ENCODE data around the gene SND1. TPM values are rescaled to one million over a fixed set of nuclear protein-coding genes. Genes with fewer than 3 reads are reported as not detected.

Gene SND1
- total RNA-seq, 2 donors from 2014 or later = 91.0 to 111 TPM

- Histone ChIP-seq H3K27me3 (replicated peaks; ENCODE audit: insufficient read depth) (no peaks in the 10 kb centered on the region), H3K4me3 (no peak overlapping the region), H3K27ac (no peak overlapping the region), H3K4me1 (ENCODE audit: control insufficient read depth in 1 of 2, low read depth in 2 of 2) (peaks cover 3 to 16% of the 10 kb centered on the region in 2 donors), H3K9me3 (no peaks in the 10 kb centered on the region), H3K36me3 (no peaks in the 10 kb centered on the region)
- no peak for DNase-seq (ENCODE audit: low spot score)
- ATAC-seq (ENCODE audit: insufficient number of reproducible peaks, low FRiP score, low read depth) = no peak
- TF ChIP-seq CTCF (IDR thresholded peaks at IDR 0.05) = no peak
Measured at GRCh38 chr7:127845522-127846214, 193.7 kb downstream of the SND1 start.

DNA sequence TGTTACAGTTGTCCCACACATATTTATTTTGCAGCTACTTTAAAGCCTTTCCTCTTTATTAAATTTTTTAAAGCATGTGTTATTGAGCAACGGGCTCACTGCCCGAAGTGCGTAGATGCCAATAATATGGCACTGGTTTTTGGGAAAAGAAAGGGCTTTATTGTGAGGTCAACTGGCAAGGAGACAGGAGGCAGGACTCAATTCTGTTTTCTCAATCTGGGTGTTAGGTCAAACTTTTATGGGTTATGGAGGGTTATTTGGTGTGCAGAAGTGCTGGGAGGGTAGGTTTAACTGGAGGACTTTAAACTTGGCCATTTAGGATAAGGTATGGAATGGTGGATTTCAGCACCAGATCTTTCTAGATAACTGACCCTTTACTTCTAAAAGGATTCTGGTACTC is 195.6 kb downstream of the SND1 start:
- no peak for ATAC-seq (ENCODE audit: insufficient number of reproducible peaks, low FRiP score, low read depth)
- H3K9me3 ChIP-seq = no peaks in the 10 kb centered on the region
- no peak overlapping the region for H3K4me3 ChIP-seq
- H3K36me3 ChIP-seq = no peaks in the 10 kb centered on the region
- no peak for DNase-seq (ENCODE audit: low spot score)
- TF ChIP-seq CTCF (IDR thresholded peaks at IDR 0.05) = no peak
- H3K4me1 ChIP-seq (ENCODE audit: control insufficient read depth in 1 of 2, low read depth in 2 of 2) = peaks cover 11 to 16% of the 10 kb centered on the region in 2 donors
- no peaks in the 10 kb centered on the region for H3K27me3 ChIP-seq (replicated peaks; ENCODE audit: insufficient read depth)
- no peak overlapping the region for H3K27ac ChIP-seq

GRCh38 chr7:127848241-127848640 is 196.2 kb downstream of the SND1 start:
- Histone ChIP-seq H3K4me3 (no peak overlapping the region), H3K27ac (no peak overlapping the region), H3K27me3 (replicated peaks; ENCODE audit: insufficient read depth) (no peaks in the 10 kb centered on the region), H3K4me1 (ENCODE audit: control insufficient read depth in 1 of 2, low read depth in 2 of 2) (peaks cover 11 to 16% of the 10 kb centered on the region in 2 donors), H3K36me3 (no peaks in the 10 kb centered on the region), H3K9me3 (no peaks in the 10 kb centered on the region)
- ATAC-seq (ENCODE audit: insufficient number of reproducible peaks, low FRiP score, low read depth) = no peak
- DNase-seq (ENCODE audit: low spot score) = no peak
- TF ChIP-seq CTCF (IDR thresholded peaks at IDR 0.05) = no peak

GRCh38 chr7:127850195-127850594 is 198.2 kb downstream of the SND1 start:
- H3K27ac ChIP-seq = no peak overlapping the region
- ATAC-seq (ENCODE audit: insufficient number of reproducible peaks, low FRiP score, low read depth) = no peak
- H3K4me3 ChIP-seq = no peak overlapping the region
- no peaks in the 10 kb centered on the region for H3K27me3 ChIP-seq (replicated peaks; ENCODE audit: insufficient read depth)
- no peaks in the 10 kb centered on the region for H3K9me3 ChIP-seq
- H3K36me3 ChIP-seq = no peaks in the 10 kb centered on the region
- H3K4me1 ChIP-seq (ENCODE audit: control insufficient read depth in 1 of 2, low read depth in 2 of 2) = peaks cover 6 to 11% of the 10 kb centered on the region in 2 donors
- no peak for DNase-seq (ENCODE audit: low spot score)
- no peak for TF ChIP-seq CTCF (IDR thresholded peaks at IDR 0.05)

GRCh38 chr7:127854383-127854782 is 202.4 kb downstream of the SND1 start:
- ATAC-seq (ENCODE audit: insufficient number of reproducible peaks, low FRiP score, low read depth) (no peak), DNase-seq (ENCODE audit: low spot score) (no peak)
- H3K27ac ChIP-seq = no peak overlapping the region
- TF ChIP-seq CTCF (IDR thresholded peaks at IDR 0.05) = no peak
- no peaks in the 10 kb centered on the region for H3K36me3 ChIP-seq
- H3K4me3 ChIP-seq = no peak overlapping the region
- H3K4me1 ChIP-seq (ENCODE audit: control insufficient read depth in 1 of 2, low read depth in 2 of 2) = peaks cover 9 to 11% of the 10 kb centered on the region in 2 donors
- no peaks in the 10 kb centered on the region for H3K27me3 ChIP-seq (replicated peaks; ENCODE audit: insufficient read depth)
- H3K9me3 ChIP-seq = no peaks in the 10 kb centered on the region
